ENCODE data around the gene TEX52. TPM values are rescaled to one million over a fixed set of nuclear protein-coding genes. Genes with fewer than 3 reads are reported as not detected.

Gene TEX52
- total RNA-seq, 4 donors from 2014 or later = not detected

DNA sequence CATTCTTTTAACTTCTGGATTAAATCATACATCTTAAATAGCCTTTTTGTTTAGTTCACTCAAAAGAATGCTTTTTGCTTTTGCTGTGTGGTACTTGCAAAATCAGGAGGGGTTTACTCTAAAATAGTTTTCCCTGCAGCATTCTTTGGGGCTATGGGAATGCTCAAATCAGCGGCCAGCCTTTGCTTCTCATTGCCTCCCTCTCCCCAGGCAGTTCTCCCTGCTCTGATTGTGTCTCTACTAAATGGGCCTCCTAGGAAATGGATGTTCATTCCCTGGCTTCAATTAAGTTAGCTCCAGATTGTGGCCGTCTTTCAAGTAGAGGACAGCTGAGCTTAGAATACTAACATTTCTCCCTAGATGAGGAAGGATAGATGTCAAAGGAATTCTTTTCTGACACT is 38.2 kb upstream of the TEX52 start:
- intact Hi-C loops (cut with DNase I; ENCODE audit: low total_unique reads) = no loop called here
- TF ChIP-seq, protein P1, sequence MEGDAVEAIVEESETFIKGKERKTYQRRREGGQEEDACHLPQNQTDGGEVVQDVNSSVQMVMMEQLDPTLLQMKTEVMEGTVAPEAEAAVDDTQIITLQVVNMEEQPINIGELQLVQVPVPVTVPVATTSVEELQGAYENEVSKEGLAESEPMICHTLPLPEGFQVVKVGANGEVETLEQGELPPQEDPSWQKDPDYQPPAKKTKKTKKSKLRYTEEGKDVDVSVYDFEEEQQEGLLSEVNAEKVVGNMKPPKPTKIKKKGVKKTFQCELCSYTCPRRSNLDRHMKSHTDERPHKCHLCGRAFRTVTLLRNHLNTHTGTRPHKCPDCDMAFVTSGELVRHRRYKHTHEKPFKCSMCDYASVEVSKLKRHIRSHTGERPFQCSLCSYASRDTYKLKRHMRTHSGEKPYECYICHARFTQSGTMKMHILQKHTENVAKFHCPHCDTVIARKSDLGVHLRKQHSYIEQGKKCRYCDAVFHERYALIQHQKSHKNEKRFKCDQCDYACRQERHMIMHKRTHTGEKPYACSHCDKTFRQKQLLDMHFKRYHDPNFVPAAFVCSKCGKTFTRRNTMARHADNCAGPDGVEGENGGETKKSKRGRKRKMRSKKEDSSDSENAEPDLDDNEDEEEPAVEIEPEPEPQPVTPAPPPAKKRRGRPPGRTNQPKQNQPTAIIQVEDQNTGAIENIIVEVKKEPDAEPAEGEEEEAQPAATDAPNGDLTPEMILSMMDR (IDR thresholded peaks at IDR 0.05) = no peak
- TF ChIP-seq POLR2A (IDR thresholded peaks at IDR 0.05) = no peak
- DNase-seq (ENCODE audit: low spot score in 2 of 2) = no peak

DNA sequence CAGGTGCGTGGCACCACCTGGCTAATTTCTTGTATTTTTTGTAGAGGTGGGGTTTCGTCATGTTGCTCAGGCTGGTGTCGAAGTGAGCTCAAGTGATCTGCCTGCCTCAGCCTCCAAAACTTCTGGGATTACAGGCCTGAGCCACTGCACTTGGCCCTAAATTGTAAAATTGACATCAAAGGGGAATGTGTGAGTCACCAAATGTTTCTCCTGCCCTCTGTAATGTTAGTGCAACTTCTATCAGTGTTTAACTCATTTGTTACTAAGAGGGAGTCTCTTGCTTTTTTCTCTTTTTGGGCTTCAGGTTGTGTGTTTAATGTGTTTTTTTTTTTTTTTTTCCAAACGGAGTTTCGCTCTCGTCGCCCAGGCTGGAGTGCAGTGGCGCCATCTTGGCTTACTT is 36.2 kb upstream of the TEX52 start:
- H3K4me3 ChIP-seq (ENCODE audit: low read depth, poor library complexity, severe bottlenecking) = no peak overlapping the region
- 61 to 72% methylated on average over 8 of the region's 8 CpGs for whole genome bisulfite sequencing, 2 donors
- intact Hi-C loops (cut with DNase I; ENCODE audit: low total_unique reads) = no loop called here
- DNase-seq (ENCODE audit: low spot score in 2 of 2) = peak; percentile 58 to 88
- TF ChIP-seq POLR2A (IDR thresholded peaks at IDR 0.05) = no peak
- TF ChIP-seq, protein P1 (IDR thresholded peaks at IDR 0.05) = no peak

More for the DNA sequence above, 38.2 kb upstream of the TEX52 start:
- no peak overlapping the region for H3K4me3 ChIP-seq (ENCODE audit: low read depth, poor library complexity, severe bottlenecking)
- WGBS, 2 donors = 0 to 22% methylated on average over 2 of the region's 2 CpGs

DNA sequence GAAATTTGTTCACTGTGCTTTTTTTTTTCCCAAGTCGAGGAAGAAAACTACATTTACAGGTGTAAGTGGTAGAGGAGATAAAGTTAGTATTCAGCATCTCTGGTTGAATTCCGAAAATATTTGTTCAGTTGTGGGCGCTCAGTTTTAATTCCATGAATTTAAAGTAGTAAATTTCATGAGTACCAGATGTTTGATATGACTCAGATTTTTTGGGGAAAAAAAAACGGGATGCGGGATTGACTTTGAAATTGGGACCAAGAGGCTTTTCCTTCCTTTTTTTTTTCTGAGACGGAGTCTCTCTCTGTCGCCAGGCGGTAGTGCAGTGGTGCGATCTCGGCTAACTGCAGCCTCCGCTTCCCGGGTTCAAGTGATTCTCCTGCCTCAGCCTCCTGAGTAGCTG is 35.4 kb upstream of the TEX52 start:
- H3K4me3 ChIP-seq (ENCODE audit: low read depth, poor library complexity, severe bottlenecking) = no peak overlapping the region
- TF ChIP-seq, protein P1 (IDR thresholded peaks at IDR 0.05) = no peak
- no peak for TF ChIP-seq POLR2A (IDR thresholded peaks at IDR 0.05)
- no peak for DNase-seq (ENCODE audit: low spot score in 2 of 2)
- intact Hi-C loops (cut with DNase I; ENCODE audit: low total_unique reads) = no loop called here
- 49 to 66% methylated on average over 12 of the region's 12 CpGs for WGBS, 2 donors

DNA sequence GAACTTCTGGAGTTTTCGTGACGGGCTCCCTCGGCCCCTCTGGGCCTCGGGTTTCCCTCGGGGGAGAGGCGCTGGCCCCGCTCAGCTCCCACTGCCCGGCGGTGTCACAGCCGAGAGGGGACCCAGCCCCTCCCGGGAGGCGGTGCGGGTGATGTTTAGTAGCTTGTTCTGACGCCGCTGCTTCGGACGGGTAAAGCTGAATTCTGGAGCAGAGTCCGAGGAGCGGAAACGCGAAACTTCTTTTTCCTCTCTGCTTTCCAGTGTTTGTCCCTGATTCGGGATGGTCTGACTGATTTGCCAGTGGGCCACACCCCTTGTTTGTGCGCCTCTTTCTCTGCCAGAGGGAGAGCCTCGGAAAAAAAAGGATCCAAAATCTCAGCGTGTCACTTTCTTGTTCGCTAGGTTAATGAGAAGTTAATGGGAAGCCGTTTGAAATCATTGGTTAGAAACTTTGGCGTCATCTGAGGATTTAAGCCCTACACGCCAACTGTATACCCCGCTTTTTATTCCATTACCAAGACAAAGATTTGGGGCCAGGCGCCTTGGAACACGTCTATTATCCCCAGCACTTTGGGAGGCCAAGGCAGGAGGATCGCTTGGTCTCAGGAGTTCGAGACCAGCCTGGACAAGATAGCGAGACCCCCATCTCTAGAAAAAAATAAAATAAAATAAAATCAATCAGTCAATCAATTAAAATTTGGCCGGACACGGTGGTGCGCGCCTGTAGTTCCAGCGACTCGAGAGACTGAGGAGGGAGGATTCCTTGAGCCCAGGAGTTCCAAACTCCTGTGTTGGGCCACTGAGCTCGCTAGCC is 34.6 kb upstream of the TEX52 start:
- DNase-seq (ENCODE audit: low spot score in 2 of 2) = peak; percentile 54 to 89
- intact Hi-C loops (cut with DNase I; ENCODE audit: low total_unique reads) = no loop called here
- peak overlapping the region; percentile 84 for H3K4me3 ChIP-seq (ENCODE audit: low read depth, poor library complexity, severe bottlenecking)
- WGBS, 2 donors = 17 to 19% methylated on average over 39 to 42 of the region's 42 CpGs
- no peak for TF ChIP-seq POLR2A (IDR thresholded peaks at IDR 0.05)
- TF ChIP-seq, protein P1 (IDR thresholded peaks at IDR 0.05) = no peak

DNA sequence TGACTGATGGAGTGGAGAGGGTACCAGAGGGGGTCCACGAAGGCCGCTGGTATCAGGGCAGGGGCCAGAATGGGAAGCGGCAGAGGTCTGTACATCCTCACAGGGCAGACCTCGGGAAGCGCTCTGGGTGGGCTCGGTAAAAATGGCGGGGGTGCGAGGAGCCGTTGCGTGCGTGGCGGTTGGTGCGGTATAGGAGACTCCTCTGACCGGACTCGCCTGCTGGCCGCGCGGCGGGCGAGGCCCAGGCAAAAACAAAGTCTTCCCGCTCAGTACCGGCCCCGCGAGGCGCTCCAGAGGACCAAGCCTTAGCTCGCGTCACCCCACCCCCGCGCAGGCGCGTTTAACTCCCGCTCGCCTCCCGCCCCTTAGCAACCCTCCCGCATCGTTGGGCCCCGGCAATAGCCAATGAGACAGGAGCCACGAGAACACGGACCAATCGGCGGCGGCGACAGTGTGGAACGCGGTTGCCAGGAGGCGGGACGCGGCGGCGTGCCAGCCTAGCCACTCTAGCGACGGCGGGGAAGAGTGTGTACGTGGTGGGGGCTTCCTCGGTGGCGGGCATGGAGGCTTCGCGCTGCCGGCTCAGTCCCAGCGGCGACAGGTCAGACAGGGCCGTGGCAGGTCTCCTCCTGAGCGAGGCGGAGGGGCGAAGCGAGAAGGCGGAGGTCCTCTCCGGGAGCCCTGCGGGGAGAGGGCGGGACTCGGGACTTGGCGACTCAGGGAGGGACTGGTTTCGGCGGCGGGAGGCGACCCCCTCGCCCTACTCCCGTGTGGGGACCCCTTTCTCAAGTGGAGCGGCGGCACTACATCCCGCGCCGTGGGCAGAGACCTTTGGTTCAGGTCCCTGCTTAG is 33.8 kb upstream of the TEX52 start, which contains the start of gene TULP3:
TSS of gene TULP3 (plus strand) at position 504 of the 852 bp plus-strand sequence. CDS start at position 561, 57 bp downstream.
- peak; percentile 98 to 100 for DNase-seq (ENCODE audit: low spot score in 2 of 2)
- 1% methylated on average over 39 to 65 of the region's 83 CpGs for WGBS, 2 donors
- intact Hi-C loops (cut with DNase I; ENCODE audit: low total_unique reads) = no loop called here
- TF ChIP-seq, protein P1 (IDR thresholded peaks at IDR 0.05) = peak in 1 of 3 donors; percentile 8
- TF ChIP-seq POLR2A (IDR thresholded peaks at IDR 0.05) = peak in 1 of 2 donors; percentile 74
- peak within 1 kb of the TSS; percentile 84 for H3K4me3 ChIP-seq (ENCODE audit: low read depth, poor library complexity, severe bottlenecking)
